Measurements from ENCODE around the gene ERCC6. TPM values are rescaled to one million over a fixed set of nuclear protein-coding genes. Genes with fewer than 3 reads are reported as not detected.

The ERCC6 gene
- total and polyA plus RNA-seq, 4 donors: 8.5 to 48.4 (median 26.1) TPM

DNA sequence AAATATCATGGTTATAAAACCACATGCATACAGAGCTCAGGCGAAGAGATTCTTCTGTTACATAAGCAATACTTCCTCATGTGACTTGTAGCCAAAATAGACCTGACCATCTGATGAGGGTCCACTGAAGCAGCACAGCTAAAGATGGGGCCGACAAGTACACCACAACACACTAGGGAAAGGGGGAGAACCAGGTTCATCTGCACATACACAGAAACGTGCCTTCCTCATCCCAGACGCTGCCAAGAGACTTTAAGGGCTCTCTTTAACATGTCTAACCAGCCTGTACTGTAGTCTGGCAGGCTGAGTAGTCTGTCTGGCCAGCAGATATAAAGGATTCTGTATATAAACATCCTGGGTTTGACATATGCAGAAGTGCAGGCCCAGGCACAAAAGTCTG lies 30.3 kb downstream of the ERCC6 start:
- Histone ChIP-seq H3K4me1 (ENCODE audit: control insufficient read depth in 1 of 2, insufficient read depth in 2 of 2, low read length in 2 of 2) (peaks cover 0 to 2% of the 10 kb centered on the region in 2 donors), H3K9me3 (ENCODE audit: control insufficient read depth, low read length) (no peaks in the 10 kb centered on the region), H3K27me3 (ENCODE audit: control insufficient read depth in 1 of 2, insufficient read depth in 2 of 2, low read length in 1 of 2) (no peaks in the 10 kb centered on the region), H3K27ac (ENCODE audit: low read depth in 1 of 2, low read length in 2 of 2) (no peak overlapping the region), H3K36me3 (ENCODE audit: control insufficient read depth in 1 of 2, insufficient read depth in 2 of 2, low read length in 1 of 2) (peaks cover 3 to 6% of the 10 kb centered on the region in 2 donors), H3K4me3 (ENCODE audit: low read length in 2 of 2) (no peak overlapping the region)
- intact Hi-C loops (cut with DNase I): no loop called here
- no peak for ATAC-seq (ENCODE audit: low FRiP score)
- WGBS, 2 donors: 31 to 32% methylated on average over 4 of the region's 4 CpGs
- no peak for DNase-seq

DNA sequence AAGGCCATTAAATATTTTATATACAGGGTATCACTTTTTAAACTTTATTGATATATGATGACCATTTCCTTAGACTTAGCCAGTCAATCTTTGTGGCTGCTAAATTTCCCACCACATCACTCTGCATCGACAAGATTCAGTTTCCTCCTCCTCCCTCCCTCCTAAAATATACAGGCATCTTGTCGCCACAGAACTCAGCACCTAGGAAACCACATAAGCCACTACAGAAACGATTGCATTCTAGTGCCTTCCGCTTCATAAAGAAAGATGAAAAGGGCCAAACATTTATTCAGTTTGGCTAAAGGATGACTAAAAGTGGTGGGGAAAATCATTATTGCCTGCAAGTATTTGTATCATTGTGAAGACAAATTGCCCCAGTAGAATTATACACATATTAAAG lies 30.7 kb downstream of the ERCC6 start:
- Histone ChIP-seq H3K9me3 (ENCODE audit: control insufficient read depth, low read length) (no peaks in the 10 kb centered on the region), H3K36me3 (ENCODE audit: control insufficient read depth in 1 of 2, insufficient read depth in 2 of 2, low read length in 1 of 2) (peaks cover 3 to 6% of the 10 kb centered on the region in 2 donors), H3K27ac (ENCODE audit: low read depth in 1 of 2, low read length in 2 of 2) (no peak overlapping the region), H3K27me3 (ENCODE audit: control insufficient read depth in 1 of 2, insufficient read depth in 2 of 2, low read length in 1 of 2) (no peaks in the 10 kb centered on the region), H3K4me3 (ENCODE audit: low read length in 2 of 2) (no peak overlapping the region), H3K4me1 (ENCODE audit: control insufficient read depth in 1 of 2, insufficient read depth in 2 of 2, low read length in 2 of 2) (peaks cover 0 to 2% of the 10 kb centered on the region in 2 donors)
- ATAC-seq (ENCODE audit: low FRiP score) (no peak), DNase-seq (no peak)
- WGBS, 2 donors: 57% methylated on average over 4 of the region's 4 CpGs
- intact Hi-C loops (cut with DNase I): no loop called here

- H3K4me3 ChIP-seq (ENCODE audit: low read length in 2 of 2): no peak overlapping the region
- DNase-seq (no peak), ATAC-seq (ENCODE audit: low FRiP score) (no peak)
- H3K4me1 ChIP-seq (ENCODE audit: control insufficient read depth in 1 of 2, insufficient read depth in 2 of 2, low read length in 2 of 2): peaks cover 2% of the 10 kb centered on the region in 2 donors
- intact Hi-C loops (cut with DNase I): no loop called here
- H3K27me3 ChIP-seq (ENCODE audit: control insufficient read depth in 1 of 2, insufficient read depth in 2 of 2, low read length in 1 of 2): no peaks in the 10 kb centered on the region
- no peaks in the 10 kb centered on the region for H3K9me3 ChIP-seq (ENCODE audit: control insufficient read depth, low read length)
- 77 to 80% methylated on average over 4 of the region's 4 CpGs for WGBS, 2 donors
- no peak overlapping the region for H3K27ac ChIP-seq (ENCODE audit: low read depth in 1 of 2, low read length in 2 of 2)
- peaks cover 0 to 4% of the 10 kb centered on the region in 2 donors for H3K36me3 ChIP-seq (ENCODE audit: control insufficient read depth in 1 of 2, insufficient read depth in 2 of 2, low read length in 1 of 2)
Measured at GRCh38 chr10:49505589-49505988, 33.3 kb downstream of the ERCC6 start.

DNA sequence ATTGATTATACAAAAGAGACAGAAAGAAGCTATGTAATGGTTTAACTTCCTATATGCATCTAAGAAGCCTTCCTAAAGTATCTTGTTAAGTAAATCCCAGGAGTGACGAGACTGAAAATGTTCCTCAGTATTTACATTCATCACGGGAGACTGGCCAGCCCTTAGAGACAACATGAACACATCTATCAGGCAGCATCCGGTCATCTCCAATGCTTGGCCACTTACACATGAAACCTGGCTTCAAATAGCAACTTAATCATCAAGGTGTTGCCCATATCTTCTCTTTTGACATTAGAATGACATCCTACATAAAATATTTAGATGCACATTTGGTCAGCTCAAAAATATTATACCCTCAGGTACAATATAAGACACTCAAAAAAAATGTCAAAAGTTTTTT lies 33.8 kb downstream of the ERCC6 start:
- H3K27ac ChIP-seq (ENCODE audit: low read depth in 1 of 2, low read length in 2 of 2): no peak overlapping the region
- no peak for DNase-seq
- ATAC-seq (ENCODE audit: low FRiP score): no peak
- H3K27me3 ChIP-seq (ENCODE audit: control insufficient read depth in 1 of 2, insufficient read depth in 2 of 2, low read length in 1 of 2): no peaks in the 10 kb centered on the region
- H3K36me3 ChIP-seq (ENCODE audit: control insufficient read depth in 1 of 2, insufficient read depth in 2 of 2, low read length in 1 of 2): peaks cover 0 to 4% of the 10 kb centered on the region in 2 donors
- H3K4me1 ChIP-seq (ENCODE audit: control insufficient read depth in 1 of 2, insufficient read depth in 2 of 2, low read length in 2 of 2): peaks cover 2% of the 10 kb centered on the region in 2 donors
- no peaks in the 10 kb centered on the region for H3K9me3 ChIP-seq (ENCODE audit: control insufficient read depth, low read length)
- intact Hi-C loops (cut with DNase I): no loop called here
- no peak overlapping the region for H3K4me3 ChIP-seq (ENCODE audit: low read length in 2 of 2)
- 87 to 88% methylated on average over 3 of the region's 3 CpGs for WGBS, 2 donors

DNA sequence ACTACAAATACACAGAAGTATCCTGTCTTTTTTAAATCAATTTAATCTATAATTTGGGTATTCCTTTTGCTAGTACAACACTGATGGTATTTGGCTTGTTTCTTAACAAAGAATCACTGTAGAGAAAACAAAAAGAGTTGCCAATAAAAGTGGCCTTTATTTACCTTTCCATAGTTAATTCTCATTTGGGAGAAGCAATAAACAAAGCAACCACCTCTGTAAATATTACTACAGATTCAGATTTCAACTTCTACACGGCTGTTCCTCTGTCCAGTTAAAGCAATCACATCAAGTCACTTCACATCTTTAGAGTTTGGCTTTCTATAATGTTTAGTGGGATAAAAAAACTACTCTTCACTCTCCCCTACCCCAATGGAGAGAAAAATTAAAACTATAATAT lies 34.4 kb downstream of the ERCC6 start:
- no peaks in the 10 kb centered on the region for H3K9me3 ChIP-seq (ENCODE audit: control insufficient read depth, low read length)
- H3K27me3 ChIP-seq (ENCODE audit: control insufficient read depth in 1 of 2, insufficient read depth in 2 of 2, low read length in 1 of 2): no peaks in the 10 kb centered on the region
- peaks cover 2% of the 10 kb centered on the region in 2 donors for H3K4me1 ChIP-seq (ENCODE audit: control insufficient read depth in 1 of 2, insufficient read depth in 2 of 2, low read length in 2 of 2)
- no peak overlapping the region for H3K27ac ChIP-seq (ENCODE audit: low read depth in 1 of 2, low read length in 2 of 2)
- 62 to 70% methylated on average over 1 of the region's 1 CpG for WGBS, 2 donors
- peaks cover 0 to 4% of the 10 kb centered on the region in 2 donors for H3K36me3 ChIP-seq (ENCODE audit: control insufficient read depth in 1 of 2, insufficient read depth in 2 of 2, low read length in 1 of 2)
- H3K4me3 ChIP-seq (ENCODE audit: low read length in 2 of 2): no peak overlapping the region
- DNase-seq (no peak), ATAC-seq (ENCODE audit: low FRiP score) (no peak)
- intact Hi-C loops (cut with DNase I): no loop called here

DNA sequence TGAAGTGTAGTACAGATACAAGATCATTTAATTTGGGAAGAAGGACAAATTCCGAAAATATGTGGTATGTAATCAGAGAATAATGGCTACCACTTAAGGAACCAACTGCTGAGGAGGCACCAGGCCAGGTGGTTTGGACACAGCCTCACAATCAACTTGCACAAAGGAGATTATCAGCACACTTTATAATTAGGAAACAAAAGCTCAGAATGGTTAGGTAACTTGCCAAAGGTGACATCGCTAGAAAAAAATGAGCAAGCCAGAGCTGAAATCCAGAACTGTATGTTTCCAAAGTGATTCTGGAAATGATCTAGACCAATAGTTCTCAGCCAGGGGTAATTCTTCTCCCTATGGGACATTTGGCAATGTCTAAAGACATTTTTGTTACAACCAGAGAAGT lies 36.6 kb downstream of the ERCC6 start:
- ATAC-seq (ENCODE audit: low FRiP score): no peak
- no peak for DNase-seq
- Histone ChIP-seq H3K9me3 (ENCODE audit: control insufficient read depth, low read length) (no peaks in the 10 kb centered on the region), H3K4me1 (ENCODE audit: control insufficient read depth in 1 of 2, insufficient read depth in 2 of 2, low read length in 2 of 2) (peaks cover 2% of the 10 kb centered on the region in 2 donors), H3K27ac (ENCODE audit: low read depth in 1 of 2, low read length in 2 of 2) (no peak overlapping the region), H3K27me3 (ENCODE audit: control insufficient read depth in 1 of 2, insufficient read depth in 2 of 2, low read length in 1 of 2) (no peaks in the 10 kb centered on the region), H3K36me3 (ENCODE audit: control insufficient read depth in 1 of 2, insufficient read depth in 2 of 2, low read length in 1 of 2) (peaks cover 0 to 4% of the 10 kb centered on the region in 2 donors), H3K4me3 (ENCODE audit: low read length in 2 of 2) (no peak overlapping the region)
- intact Hi-C loops (cut with DNase I): no loop called here
- WGBS, 2 donors: 82 to 88% methylated on average over 2 of the region's 2 CpGs

DNA sequence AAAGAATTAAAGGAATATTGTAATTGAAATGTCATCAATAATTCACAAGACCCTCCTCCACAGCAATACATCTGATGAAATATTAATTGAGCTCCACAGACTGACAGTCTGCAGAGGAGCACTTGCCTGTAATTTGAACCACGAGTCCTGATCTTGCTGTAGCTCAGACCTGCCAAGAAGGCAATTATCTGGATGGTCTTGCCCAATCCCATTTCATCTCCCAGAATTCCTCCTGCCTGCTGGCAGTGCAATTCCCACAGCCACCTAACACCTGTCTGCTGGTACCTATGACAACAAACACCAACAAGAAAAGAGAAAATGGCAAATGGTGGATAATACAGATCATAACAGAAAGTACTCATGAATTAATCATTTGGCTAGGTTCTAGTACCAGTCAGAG lies 38.5 kb downstream of the ERCC6 start:
- no peak overlapping the region for H3K27ac ChIP-seq (ENCODE audit: low read depth in 1 of 2, low read length in 2 of 2)
- peaks cover 0 to 3% of the 10 kb centered on the region in 2 donors for H3K36me3 ChIP-seq (ENCODE audit: control insufficient read depth in 1 of 2, insufficient read depth in 2 of 2, low read length in 1 of 2)
- DNase-seq: no peak
- H3K27me3 ChIP-seq (ENCODE audit: control insufficient read depth in 1 of 2, insufficient read depth in 2 of 2, low read length in 1 of 2): no peaks in the 10 kb centered on the region
- H3K9me3 ChIP-seq (ENCODE audit: control insufficient read depth, low read length): no peaks in the 10 kb centered on the region
- no peak for ATAC-seq (ENCODE audit: low FRiP score)
- WGBS, 2 donors: 62 to 73% methylated on average over 1 of the region's 1 CpG
- H3K4me1 ChIP-seq (ENCODE audit: control insufficient read depth in 1 of 2, insufficient read depth in 2 of 2, low read length in 2 of 2): peaks cover 1 to 2% of the 10 kb centered on the region in 2 donors
- H3K4me3 ChIP-seq (ENCODE audit: low read length in 2 of 2): no peak overlapping the region
- intact Hi-C loops (cut with DNase I): no loop called here

DNA sequence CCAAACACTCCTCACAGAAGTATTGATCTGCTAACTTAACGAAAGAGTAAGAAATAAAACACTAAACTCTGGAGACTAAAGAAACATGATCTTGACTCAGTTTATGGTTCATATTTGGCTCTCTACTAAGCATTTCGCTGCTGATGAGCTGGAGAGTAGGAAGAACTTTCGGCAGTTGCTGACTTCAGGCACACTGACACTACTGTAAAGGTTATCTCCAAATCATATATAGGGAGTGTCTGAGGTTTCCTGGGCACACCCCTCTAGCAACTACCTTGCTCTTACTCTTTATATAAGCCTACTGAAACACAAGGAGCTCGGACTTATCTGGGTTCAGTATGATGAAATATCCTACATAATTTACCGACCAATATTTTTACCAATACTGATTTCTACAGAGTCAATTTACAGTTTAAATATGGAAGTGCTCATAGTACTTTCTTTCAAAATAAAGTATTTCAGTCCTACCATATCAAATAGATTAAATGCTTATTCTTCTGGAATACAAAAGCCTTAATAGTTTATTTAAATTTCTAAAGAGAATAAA lies 39.5 kb downstream of the ERCC6 start:
- no peaks in the 10 kb centered on the region for H3K9me3 ChIP-seq (ENCODE audit: control insufficient read depth, low read length)
- H3K4me1 ChIP-seq (ENCODE audit: control insufficient read depth in 1 of 2, insufficient read depth in 2 of 2, low read length in 2 of 2): peaks cover 1 to 2% of the 10 kb centered on the region in 2 donors
- DNase-seq (no peak), ATAC-seq (ENCODE audit: low FRiP score) (no peak)
- no peak overlapping the region for H3K4me3 ChIP-seq (ENCODE audit: low read length in 2 of 2)
- 92 to 96% methylated on average over 5 of the region's 5 CpGs for WGBS, 2 donors
- intact Hi-C loops (cut with DNase I): no loop called here
- H3K27ac ChIP-seq (ENCODE audit: low read depth in 1 of 2, low read length in 2 of 2): no peak overlapping the region
- peaks cover 0 to 3% of the 10 kb centered on the region in 2 donors for H3K36me3 ChIP-seq (ENCODE audit: control insufficient read depth in 1 of 2, insufficient read depth in 2 of 2, low read length in 1 of 2)
- H3K27me3 ChIP-seq (ENCODE audit: control insufficient read depth in 1 of 2, insufficient read depth in 2 of 2, low read length in 1 of 2): no peaks in the 10 kb centered on the region

DNA sequence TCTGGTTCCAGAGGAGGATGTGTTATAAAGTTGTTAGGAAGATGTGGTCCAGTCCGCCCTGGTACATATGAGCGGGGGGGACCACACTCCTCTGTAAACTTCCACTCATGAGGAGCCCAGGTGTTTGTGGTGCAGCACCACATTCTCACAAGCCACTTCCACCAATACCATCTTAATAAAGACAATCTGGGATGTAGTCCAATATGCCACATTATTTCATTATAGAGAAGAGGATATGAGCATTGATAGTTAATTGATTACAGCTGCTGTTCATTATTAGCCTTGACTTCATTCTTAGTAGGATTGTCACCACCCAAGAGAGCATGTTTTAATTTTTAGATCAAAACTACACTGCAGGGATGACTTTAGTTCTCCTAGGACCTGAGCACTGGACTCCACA lies 40.5 kb downstream of the ERCC6 start:
- DNase-seq: no peak
- peaks cover 0 to 5% of the 10 kb centered on the region in 2 donors for H3K36me3 ChIP-seq (ENCODE audit: control insufficient read depth in 1 of 2, insufficient read depth in 2 of 2, low read length in 1 of 2)
- intact Hi-C loops (cut with DNase I): no loop called here
- H3K27ac ChIP-seq (ENCODE audit: low read depth in 1 of 2, low read length in 2 of 2): no peak overlapping the region
- H3K9me3 ChIP-seq (ENCODE audit: control insufficient read depth, low read length): no peaks in the 10 kb centered on the region
- WGBS, 2 donors: 98 to 100% methylated on average over 2 of the region's 2 CpGs
- no peak overlapping the region for H3K4me3 ChIP-seq (ENCODE audit: low read length in 2 of 2)
- no peak for ATAC-seq (ENCODE audit: low FRiP score)
- no peaks in the 10 kb centered on the region for H3K27me3 ChIP-seq (ENCODE audit: control insufficient read depth in 1 of 2, insufficient read depth in 2 of 2, low read length in 1 of 2)
- H3K4me1 ChIP-seq (ENCODE audit: control insufficient read depth in 1 of 2, insufficient read depth in 2 of 2, low read length in 2 of 2): peaks cover 1 to 2% of the 10 kb centered on the region in 2 donors
